Neural cell (in vitro differentiated cells): ENCODE data around the gene NUTM2F. TPM values are rescaled to one million over a fixed set of nuclear protein-coding genes. Genes with fewer than 3 reads are reported as not detected.

Experiments used
- H2AFZ ChIP-seq: fragments of 200-600, 300-800 bp; sonication (generic), shearing (Covaris generic); 2 replicates; pipeline ENCODE4 v1.6.0; 2014; ENCODE audit warnings: low read depth, mild to moderate bottlenecking, antibody characterized with exemption, low read length, moderate library complexity
- H3F3A ChIP-seq: fragments of 200-600 bp; shearing (Covaris generic); 2 replicates; pipeline ENCODE4 v1.6.1; 2016; ENCODE audit warnings: mild to moderate bottlenecking, moderate library complexity, mixed read lengths, antibody characterized with exemption, low read length; ENCODE audit not compliant: insufficient read depth, poor library complexity, severe bottlenecking
- H3K27ac ChIP-seq: fragments of 200-600, 300-800 bp; sonication (generic), shearing (Covaris generic); 2 replicates; pipeline ENCODE4 v1.5.1; 2014; ENCODE audit warnings: mild to moderate bottlenecking, low read length, moderate library complexity
- H3K27me3 ChIP-seq: fragments of 300-800, 200-600 bp; sonication (generic), shearing (Covaris generic); 2 replicates; pipeline ENCODE4 v1.6.0; 2014; ENCODE audit warnings: mild to moderate bottlenecking, low read depth, low read length, moderate library complexity; ENCODE audit not compliant: insufficient read depth
- H3K36me3 ChIP-seq: fragments of 300-800, 200-600 bp; sonication (generic), shearing (Covaris generic); 2 replicates; pipeline ENCODE4 v1.5.1; 2014; ENCODE audit warnings: mild to moderate bottlenecking, antibody characterized with exemption, low read length, moderate library complexity; ENCODE audit not compliant: insufficient read depth
- H3K4me2 ChIP-seq: fragments of 300-800, 200-600 bp; sonication (generic), shearing (Covaris generic); 2 replicates; pipeline ENCODE4 v1.6.0; 2014; ENCODE audit warnings: mild to moderate bottlenecking, low read length
- H3K4me3 ChIP-seq: fragments of 300-800, 200-600 bp; sonication (generic), shearing (Covaris generic); 2 replicates; pipeline ENCODE4 v1.5.1; 2014; ENCODE audit warnings: mild to moderate bottlenecking, low read length, moderate library complexity
- H3K79me2 ChIP-seq: fragments of 200-600 bp; shearing (Covaris generic); replicated peaks from 2 replicates; pipeline ENCODE4 v1.6.0; 2014; ENCODE audit warnings: mild to moderate bottlenecking, low read length, moderate library complexity; ENCODE audit not compliant: insufficient read depth
- H3K9ac ChIP-seq: fragments of 300-800, 200-600 bp; sonication (generic), shearing (Covaris generic); 2 replicates; pipeline ENCODE4 v1.6.1; 2016; ENCODE audit warnings: mild to moderate bottlenecking, low read length, mixed read lengths
- H3K9me2 ChIP-seq: fragments of 200-600 bp; shearing (Covaris generic); 2 replicates; pipeline ENCODE4 v1.6.1; 2016; ENCODE audit warnings: mild to moderate bottlenecking, low read length, mixed read lengths; ENCODE audit not compliant: insufficient read depth
- H3K9me3 ChIP-seq: fragments of 200-600, 300-800 bp; sonication (generic), shearing (Covaris generic); 2 replicates; pipeline ENCODE4 v1.6.1; 2016; ENCODE audit warnings: mild to moderate bottlenecking, mixed run types, low read length, moderate library complexity, mixed read lengths
- H4K20me1 ChIP-seq: fragments of 200-600 bp; shearing (Covaris generic); 2 replicates; pipeline ENCODE4 v1.6.1; 2016; ENCODE audit warnings: mild to moderate bottlenecking, mixed run types; ENCODE audit not compliant: insufficient read depth
- EP300 ChIP-seq: fragments of 450-650 bp; conservative IDR thresholded peaks from 2 replicates; pipeline ENCODE4 v1.6.1; 2014; ENCODE audit warnings: antibody characterized with exemption, mild to moderate bottlenecking, moderate library complexity; ENCODE audit not compliant: poor library complexity, severe bottlenecking
- EZH2 ChIP-seq: fragments of 200-600, 300-800 bp; shearing (Covaris generic), sonication (generic); IDR thresholded peaks from 2 replicates; pipeline ENCODE4 v1.6.1; 2014; ENCODE audit warnings: antibody characterized with exemption, low read length, borderline replicate concordance, mild to moderate bottlenecking; ENCODE audit not compliant: insufficient read depth, poor library complexity, severe bottlenecking
- MXI1 ChIP-seq: fragments of 450-650 bp; conservative IDR thresholded peaks from 2 replicates; pipeline ENCODE4 v1.6.1; 2014; ENCODE audit warnings: antibody characterized with exemption, mild to moderate bottlenecking; ENCODE audit not compliant: poor library complexity, severe bottlenecking
- POLR2AphosphoS5 ChIP-seq: IDR thresholded peaks from 2 replicates; pipeline ENCODE4 v1.6.1; 2012
- RAD21 ChIP-seq: fragments of 450-650 bp; conservative IDR thresholded peaks from 2 replicates; pipeline ENCODE4 v1.6.1; 2014; ENCODE audit warnings: antibody characterized with exemption, mild to moderate bottlenecking, moderate library complexity
- SMC3 ChIP-seq: fragments of 450-650 bp; conservative IDR thresholded peaks from 2 replicates; pipeline ENCODE4 v1.6.1; 2014; ENCODE audit warnings: antibody characterized with exemption, mild to moderate bottlenecking, moderate library complexity; ENCODE audit not compliant: poor library complexity
- TAF1 ChIP-seq: IDR thresholded peaks from 2 replicates; pipeline ENCODE4 v1.6.1; 2012; ENCODE audit warnings: low read depth
- polyA plus RNA-seq: library from polyadenylated mRNA; depleted of rRNA; stranded (reverse); fragments of >200 nt; gene quantifications from 2 replicates; pipeline ENCODE4 v1.2.3, GENCODE V29; 2014
- TF ChIP-seq, protein P1 (sequence below): IDR thresholded peaks from 2 replicates; pipeline ENCODE4 v1.6.1; 2012; ENCODE audit warnings: borderline replicate concordance
- TF ChIP-seq, protein P2 (sequence below): fragments of 450-650 bp; IDR thresholded peaks from 2 replicates; pipeline ENCODE4 v1.5.1; 2014; ENCODE audit warnings: antibody characterized with exemption, mild to moderate bottlenecking, moderate library complexity; ENCODE audit not compliant: poor library complexity, severe bottlenecking

The NUTM2F gene
- polyA plus RNA-seq, 1 donor from 2014 or later, result 0.68 TPM

DNA sequence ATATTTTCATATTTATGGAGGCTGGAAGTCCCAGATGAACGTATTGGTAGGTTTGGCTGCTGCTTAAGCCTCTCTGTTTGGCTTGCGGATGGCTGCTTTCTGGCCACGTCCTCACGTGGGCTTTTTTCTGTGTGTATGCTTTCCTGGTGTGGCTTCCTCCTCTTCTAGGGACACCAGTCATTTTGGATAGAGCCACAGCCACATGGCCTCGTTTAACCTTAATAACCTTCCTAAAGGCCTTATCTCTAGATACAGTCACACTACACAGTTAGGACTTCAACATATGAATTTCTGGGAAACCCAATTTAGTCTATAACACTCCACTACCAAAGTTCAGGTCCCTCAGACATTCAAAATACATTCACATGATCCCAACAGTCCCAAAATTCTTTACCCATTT lies 26.9 kb downstream of the NUTM2F start:
- Histone ChIP-seq H3K27me3 (no peaks in the 10 kb centered on the region), H3K9me2 (no peaks in the 10 kb centered on the region), H3K9me3 (no peaks in the 10 kb centered on the region), H3K4me3 (no peak overlapping the region), H2AFZ (no peak overlapping the region), H3F3A (no peaks in the 10 kb centered on the region), H4K20me1 (no peaks in the 10 kb centered on the region), H3K27ac (no peak overlapping the region), H3K4me2 (no peak overlapping the region), H3K9ac (no peak overlapping the region), H3K36me3 (no peaks in the 10 kb centered on the region), H3K79me2 (no peaks in the 10 kb centered on the region)
- TF ChIP-seq EZH2, result no peak

DNA sequence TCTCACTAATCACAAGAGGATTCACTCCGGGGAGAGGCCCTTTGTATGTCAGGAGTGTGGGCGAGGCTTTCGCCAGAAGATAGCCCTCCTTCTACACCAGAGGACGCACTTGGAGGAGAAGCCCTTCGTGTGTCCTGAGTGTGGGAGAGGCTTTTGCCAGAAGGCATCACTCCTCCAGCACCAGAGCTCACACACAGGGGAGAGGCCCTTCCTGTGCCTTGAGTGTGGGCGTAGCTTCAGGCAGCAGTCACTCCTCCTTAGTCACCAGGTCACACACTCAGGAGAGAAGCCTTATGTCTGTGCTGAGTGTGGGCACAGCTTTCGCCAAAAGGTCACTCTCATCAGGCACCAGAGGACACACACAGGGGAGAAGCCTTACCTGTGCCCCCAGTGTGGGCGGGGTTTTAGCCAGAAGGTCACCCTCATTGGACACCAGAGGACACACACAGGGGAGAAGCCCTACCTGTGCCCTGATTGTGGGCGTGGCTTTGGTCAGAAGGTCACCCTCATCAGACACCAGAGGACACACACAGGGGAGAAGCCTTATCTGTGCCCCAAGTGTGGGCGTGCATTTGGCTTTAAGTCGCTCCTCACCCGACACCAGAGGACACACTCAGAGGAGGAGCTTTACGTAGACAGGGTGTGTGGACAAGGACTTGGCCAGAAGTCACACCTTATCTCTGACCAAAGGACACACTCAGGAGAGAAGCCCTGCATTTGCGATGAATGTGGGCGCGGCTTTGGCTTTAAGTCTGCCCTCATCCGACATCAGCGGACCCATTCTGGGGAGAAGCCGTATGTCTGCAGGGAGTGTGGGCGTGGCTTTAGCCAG lies 27.8 kb downstream of the NUTM2F start:
- no peaks in the 10 kb centered on the region for H3K9me3 ChIP-seq
- H3F3A ChIP-seq, result no peaks in the 10 kb centered on the region
- H3K36me3 ChIP-seq, result no peaks in the 10 kb centered on the region
- no peaks in the 10 kb centered on the region for H4K20me1 ChIP-seq
- H3K79me2 ChIP-seq, result no peaks in the 10 kb centered on the region
- TF ChIP-seq EP300 (no peak), RAD21 (no peak), TAF1 (no peak), POLR2AphosphoS5 (no peak), SMC3 (no peak)
- TF ChIP-seq, protein P1, sequence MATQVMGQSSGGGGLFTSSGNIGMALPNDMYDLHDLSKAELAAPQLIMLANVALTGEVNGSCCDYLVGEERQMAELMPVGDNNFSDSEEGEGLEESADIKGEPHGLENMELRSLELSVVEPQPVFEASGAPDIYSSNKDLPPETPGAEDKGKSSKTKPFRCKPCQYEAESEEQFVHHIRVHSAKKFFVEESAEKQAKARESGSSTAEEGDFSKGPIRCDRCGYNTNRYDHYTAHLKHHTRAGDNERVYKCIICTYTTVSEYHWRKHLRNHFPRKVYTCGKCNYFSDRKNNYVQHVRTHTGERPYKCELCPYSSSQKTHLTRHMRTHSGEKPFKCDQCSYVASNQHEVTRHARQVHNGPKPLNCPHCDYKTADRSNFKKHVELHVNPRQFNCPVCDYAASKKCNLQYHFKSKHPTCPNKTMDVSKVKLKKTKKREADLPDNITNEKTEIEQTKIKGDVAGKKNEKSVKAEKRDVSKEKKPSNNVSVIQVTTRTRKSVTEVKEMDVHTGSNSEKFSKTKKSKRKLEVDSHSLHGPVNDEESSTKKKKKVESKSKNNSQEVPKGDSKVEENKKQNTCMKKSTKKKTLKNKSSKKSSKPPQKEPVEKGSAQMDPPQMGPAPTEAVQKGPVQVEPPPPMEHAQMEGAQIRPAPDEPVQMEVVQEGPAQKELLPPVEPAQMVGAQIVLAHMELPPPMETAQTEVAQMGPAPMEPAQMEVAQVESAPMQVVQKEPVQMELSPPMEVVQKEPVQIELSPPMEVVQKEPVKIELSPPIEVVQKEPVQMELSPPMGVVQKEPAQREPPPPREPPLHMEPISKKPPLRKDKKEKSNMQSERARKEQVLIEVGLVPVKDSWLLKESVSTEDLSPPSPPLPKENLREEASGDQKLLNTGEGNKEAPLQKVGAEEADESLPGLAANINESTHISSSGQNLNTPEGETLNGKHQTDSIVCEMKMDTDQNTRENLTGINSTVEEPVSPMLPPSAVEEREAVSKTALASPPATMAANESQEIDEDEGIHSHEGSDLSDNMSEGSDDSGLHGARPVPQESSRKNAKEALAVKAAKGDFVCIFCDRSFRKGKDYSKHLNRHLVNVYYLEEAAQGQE, result no peak
- no peaks in the 10 kb centered on the region for H3K9me2 ChIP-seq
- no peaks in the 10 kb centered on the region for H3K27me3 ChIP-seq
- no peak overlapping the region for H3K9ac ChIP-seq
- H2AFZ ChIP-seq, result no peak overlapping the region
- no peak overlapping the region for H3K4me2 ChIP-seq
- H3K4me3 ChIP-seq, result no peak overlapping the region
- no peak overlapping the region for H3K27ac ChIP-seq

DNA sequence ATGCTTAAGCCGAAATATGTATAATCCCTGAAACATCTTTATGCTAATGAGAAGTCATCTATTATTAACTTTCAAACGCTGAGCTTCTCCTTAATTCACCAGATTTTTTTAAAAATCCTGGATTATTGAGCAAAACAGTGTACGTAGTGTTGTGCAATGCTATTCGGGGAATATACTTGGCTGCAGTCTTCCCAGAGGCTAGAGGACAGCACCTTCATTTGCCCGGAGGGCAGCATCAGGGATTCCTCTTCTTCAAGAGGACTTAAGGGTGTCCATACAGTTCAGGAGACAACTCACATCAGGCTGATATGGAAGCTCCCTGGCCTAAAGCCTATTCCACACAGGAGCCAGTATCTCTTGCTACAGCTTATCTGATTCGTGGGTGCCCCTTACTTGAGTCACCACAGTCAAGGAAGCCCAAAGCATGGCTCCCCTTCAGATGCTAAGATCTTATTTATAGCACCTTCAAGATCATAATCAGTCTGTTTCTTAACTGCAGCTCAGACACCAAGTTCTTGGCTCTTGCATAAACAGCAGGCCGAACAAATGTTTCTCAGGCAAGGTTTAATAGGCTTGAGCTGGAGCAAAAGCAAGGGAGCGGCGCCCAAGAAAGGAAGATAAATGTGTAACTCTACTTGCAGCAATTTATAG lies 29.4 kb downstream of the NUTM2F start:
- no peaks in the 10 kb centered on the region for H4K20me1 ChIP-seq
- no peaks in the 10 kb centered on the region for H3F3A ChIP-seq
- no peaks in the 10 kb centered on the region for H3K36me3 ChIP-seq
- no peak overlapping the region for H3K4me2 ChIP-seq
- TF ChIP-seq, protein P1, result no peak
- no peak for TF ChIP-seq SMC3
- TF ChIP-seq MXI1, result no peak
- no peak for TF ChIP-seq TAF1
- TF ChIP-seq EP300, result no peak
- TF ChIP-seq EZH2, result no peak
- TF ChIP-seq, protein P2, sequence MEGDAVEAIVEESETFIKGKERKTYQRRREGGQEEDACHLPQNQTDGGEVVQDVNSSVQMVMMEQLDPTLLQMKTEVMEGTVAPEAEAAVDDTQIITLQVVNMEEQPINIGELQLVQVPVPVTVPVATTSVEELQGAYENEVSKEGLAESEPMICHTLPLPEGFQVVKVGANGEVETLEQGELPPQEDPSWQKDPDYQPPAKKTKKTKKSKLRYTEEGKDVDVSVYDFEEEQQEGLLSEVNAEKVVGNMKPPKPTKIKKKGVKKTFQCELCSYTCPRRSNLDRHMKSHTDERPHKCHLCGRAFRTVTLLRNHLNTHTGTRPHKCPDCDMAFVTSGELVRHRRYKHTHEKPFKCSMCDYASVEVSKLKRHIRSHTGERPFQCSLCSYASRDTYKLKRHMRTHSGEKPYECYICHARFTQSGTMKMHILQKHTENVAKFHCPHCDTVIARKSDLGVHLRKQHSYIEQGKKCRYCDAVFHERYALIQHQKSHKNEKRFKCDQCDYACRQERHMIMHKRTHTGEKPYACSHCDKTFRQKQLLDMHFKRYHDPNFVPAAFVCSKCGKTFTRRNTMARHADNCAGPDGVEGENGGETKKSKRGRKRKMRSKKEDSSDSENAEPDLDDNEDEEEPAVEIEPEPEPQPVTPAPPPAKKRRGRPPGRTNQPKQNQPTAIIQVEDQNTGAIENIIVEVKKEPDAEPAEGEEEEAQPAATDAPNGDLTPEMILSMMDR, result no peak
- TF ChIP-seq RAD21, result no peak
- no peak for TF ChIP-seq POLR2AphosphoS5
- H3K4me3 ChIP-seq, result no peak overlapping the region
- no peaks in the 10 kb centered on the region for H3K79me2 ChIP-seq
- H3K27ac ChIP-seq, result no peak overlapping the region
- no peaks in the 10 kb centered on the region for H3K27me3 ChIP-seq
- H2AFZ ChIP-seq, result no peak overlapping the region
- no peaks in the 10 kb centered on the region for H3K9me3 ChIP-seq
- no peak overlapping the region for H3K9ac ChIP-seq
- no peaks in the 10 kb centered on the region for H3K9me2 ChIP-seq
